ENCODE results near the gene LASP1. TPM values are rescaled to one million over a fixed set of nuclear protein-coding genes. Genes with fewer than 3 reads are reported as not detected.

LASP1 gene
- total and polyA plus RNA-seq, 2 donors (not counting 3 experiments of a cell fraction or from before 2014, with no cell fraction given), result 214 to 242 TPM

- H3K27ac ChIP-seq (ENCODE audit: insufficient read depth, low read depth, low read length), result no peak overlapping the region
- no peak overlapping the region for H2AFZ ChIP-seq (ENCODE audit: low read depth, low read length)
- POLR2A ChIA-PET, result interaction anchor here (0.7 kb wide), 1 partner anchor 13 kb away, joined by 3 read pairs; no protein-coding TSS in a partner anchor
- no peaks in the 10 kb centered on the region for H4K20me1 ChIP-seq (replicated peaks; ENCODE audit: control insufficient read depth, extremely low read depth, insufficient read depth, low read length)
- H3K4me3 ChIP-seq (replicated peaks in 1 of 3; ENCODE audit: insufficient read depth in 1 of 3, low read depth in 1 of 3, low read length in 3 of 3), result no peak overlapping the region
- no peaks in the 10 kb centered on the region for H3K27me3 ChIP-seq (ENCODE audit: control insufficient read depth in 2 of 2, insufficient read depth in 2 of 2, low read length in 2 of 2)
- no peak for TF ChIP-seq MYC (IDR thresholded peaks at IDR 0.05; ENCODE audit: low read depth, low read length)
- no peak for TF ChIP-seq POLR2A (IDR thresholded peaks at IDR 0.05; ENCODE audit: low read depth, low read length)
- TF ChIP-seq, protein P1, sequence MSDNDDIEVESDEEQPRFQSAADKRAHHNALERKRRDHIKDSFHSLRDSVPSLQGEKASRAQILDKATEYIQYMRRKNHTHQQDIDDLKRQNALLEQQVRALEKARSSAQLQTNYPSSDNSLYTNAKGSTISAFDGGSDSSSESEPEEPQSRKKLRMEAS (IDR thresholded peaks at IDR 0.05; ENCODE audit: insufficient read depth, insufficient read length), result no peak
- no peak for TF ChIP-seq POLR2AphosphoS5 (IDR thresholded peaks at IDR 0.05; ENCODE audit: insufficient read depth, low read depth, low read length)
- TF ChIP-seq, protein P2, sequence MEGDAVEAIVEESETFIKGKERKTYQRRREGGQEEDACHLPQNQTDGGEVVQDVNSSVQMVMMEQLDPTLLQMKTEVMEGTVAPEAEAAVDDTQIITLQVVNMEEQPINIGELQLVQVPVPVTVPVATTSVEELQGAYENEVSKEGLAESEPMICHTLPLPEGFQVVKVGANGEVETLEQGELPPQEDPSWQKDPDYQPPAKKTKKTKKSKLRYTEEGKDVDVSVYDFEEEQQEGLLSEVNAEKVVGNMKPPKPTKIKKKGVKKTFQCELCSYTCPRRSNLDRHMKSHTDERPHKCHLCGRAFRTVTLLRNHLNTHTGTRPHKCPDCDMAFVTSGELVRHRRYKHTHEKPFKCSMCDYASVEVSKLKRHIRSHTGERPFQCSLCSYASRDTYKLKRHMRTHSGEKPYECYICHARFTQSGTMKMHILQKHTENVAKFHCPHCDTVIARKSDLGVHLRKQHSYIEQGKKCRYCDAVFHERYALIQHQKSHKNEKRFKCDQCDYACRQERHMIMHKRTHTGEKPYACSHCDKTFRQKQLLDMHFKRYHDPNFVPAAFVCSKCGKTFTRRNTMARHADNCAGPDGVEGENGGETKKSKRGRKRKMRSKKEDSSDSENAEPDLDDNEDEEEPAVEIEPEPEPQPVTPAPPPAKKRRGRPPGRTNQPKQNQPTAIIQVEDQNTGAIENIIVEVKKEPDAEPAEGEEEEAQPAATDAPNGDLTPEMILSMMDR (IDR thresholded peaks at IDR 0.05; ENCODE audit: extremely low read depth in 1 of 2, insufficient read depth in 1 of 2, low read depth in 1 of 2, low read length in 2 of 2), result no peak
- no peak for TF ChIP-seq GATA2 (IDR thresholded peaks at IDR 0.05; ENCODE audit: insufficient read depth, insufficient read length, low read depth, low read length)
- no peak for TF ChIP-seq EZH2 (IDR thresholded peaks at IDR 0.05; ENCODE audit: borderline replicate concordance, low read depth, low read length, severe bottlenecking)
- TF ChIP-seq JUN (IDR thresholded peaks at IDR 0.05; ENCODE audit: borderline replicate concordance, insufficient read depth, insufficient read length, low read depth), result no peak
- TF ChIP-seq FOS (IDR thresholded peaks at IDR 0.05; ENCODE audit: borderline replicate concordance, insufficient read depth, low read length), result no peak
- no peak overlapping the region for H3K9ac ChIP-seq (replicated peaks; ENCODE audit: extremely low read depth, insufficient read depth, low read length)
- dilution Hi-C loops (cut with MboI; ENCODE audit: extremely low pct_ligation_motif_present, low sequenced_read_pairs), result no loop called here
- H3K4me1 ChIP-seq (ENCODE audit: control insufficient read depth, extremely low read depth, insufficient read depth, low read length), result peaks cover 32% of the 10 kb centered on the region
- intact Hi-C loops (cut with micrococcal nuclease), result no loop called here
- DNase-seq (ENCODE audit: low read depth, low spot score) (no peak), FAIRE-seq (no peak)
- no peaks in the 10 kb centered on the region for H3K9me1 ChIP-seq (replicated peaks; ENCODE audit: control insufficient read depth, extremely low read depth, insufficient read depth, low read length)
- no peak overlapping the region for H3K4me2 ChIP-seq (ENCODE audit: insufficient read depth, low read length)
- CTCF ChIA-PET, result interaction anchor here (1.9 kb wide), 1 partner anchor 22 kb away, joined by 7 read pairs; the partner anchor contains the start of gene LASP1
- H3K9me3 ChIP-seq (replicated peaks; ENCODE audit: control insufficient read depth, insufficient read depth, low read length), result no peaks in the 10 kb centered on the region
- no TSS peak for BruUV-seq (replicated peaks)
- peaks cover 6 to 39% of the 10 kb centered on the region in 2 experiments for H3K36me3 ChIP-seq (ENCODE audit: control insufficient read depth in 2 of 2, extremely low read depth in 1 of 2, insufficient read depth in 2 of 2, low read length in 2 of 2)
- H3K79me2 ChIP-seq (ENCODE audit: control insufficient read depth, insufficient read depth, low read length), result peaks cover 24% of the 10 kb centered on the region
These were observed 22.8 kb downstream of the LASP1 start for GRCh38 chr17:38892620-38893019.
